Measurements from ENCODE around the gene KRTAP13-2. TPM values are rescaled to one million over a fixed set of nuclear protein-coding genes. Genes with fewer than 3 reads are reported as not detected.

Gene KRTAP13-2
- not detected for total RNA-seq

GRCh38 chr21:30372139-30372770, at the start of gene KRTAP13-2:
Gene KRTAP13-2 (minus strand): TSS chr21:30372271. CDS start chr21:30372213, 58 bp downstream.

GRCh38 chr21:30395731-30396130, 23.7 kb upstream of the KRTAP13-2 start, which contains the start of gene KRTAP13-1:
Gene KRTAP13-1 (plus strand): TSS chr21:30396031. CDS start chr21:30396087, 56 bp downstream.

GRCh38 chr21:30348506-30348905, 23.6 kb downstream of the KRTAP13-2 start, which contains the start of gene KRTAP23-1:
Gene KRTAP23-1 (minus strand): TSS chr21:30348606. CDS start chr21:30348606, 0 bp downstream.

GRCh38 chr21:30337276-30337744, 34.8 kb downstream of the KRTAP13-2 start, which contains the start of gene KRTAP27-1:
Gene KRTAP27-1 (minus strand): TSS chr21:30337694. CDS start chr21:30337668, 26 bp downstream.

Small RNA genes lying within 50 kb of the gene (small RNA-seq; reads per million reads assigned to genes)
- gene KRTAP23-1: not detected
- not detected for gene MIR4327

Other genes with a start within 250 kb of the KRTAP13-2 start
- not detected for gene CLDN17, start 205.5 kb downstream of the KRTAP13-2 start, total RNA-seq
- gene CLDN8, start 156.2 kb downstream of the KRTAP13-2 start, total RNA-seq: not detected
- not detected for gene KRTAP24-1, start 89.3 kb downstream of the KRTAP13-2 start, total RNA-seq
- not detected for gene KRTAP25-1, start 82.8 kb downstream of the KRTAP13-2 start, total RNA-seq
- not detected for gene KRTAP26-1, start 52.0 kb downstream of the KRTAP13-2 start, total RNA-seq
- gene KRTAP27-1, start 34.6 kb downstream of the KRTAP13-2 start, total RNA-seq: not detected
- gene KRTAP23-1, start 23.7 kb downstream of the KRTAP13-2 start, total RNA-seq: not detected
- not detected for gene KRTAP13-1, start 23.8 kb upstream of the KRTAP13-2 start, total RNA-seq
- gene KRTAP13-3, start 53.7 kb upstream of the KRTAP13-2 start, total RNA-seq: not detected
- gene KRTAP13-4, start 57.9 kb upstream of the KRTAP13-2 start, total RNA-seq: not detected
- gene KRTAP15-1, start 68.0 kb upstream of the KRTAP13-2 start, total RNA-seq: not detected
- not detected for gene KRTAP19-1, start 108.1 kb upstream of the KRTAP13-2 start, total RNA-seq
- not detected for gene KRTAP19-2, start 115.2 kb upstream of the KRTAP13-2 start, total RNA-seq
- not detected for gene KRTAP19-3, start 119.7 kb upstream of the KRTAP13-2 start, total RNA-seq
- not detected for gene KRTAP19-4, start 124.9 kb upstream of the KRTAP13-2 start, total RNA-seq
- gene KRTAP19-5, start 129.9 kb upstream of the KRTAP13-2 start, total RNA-seq: not detected
- not detected for gene KRTAP19-6, start 169.6 kb upstream of the KRTAP13-2 start, total RNA-seq
- gene KRTAP19-7, start 189.0 kb upstream of the KRTAP13-2 start, total RNA-seq: not detected
- not detected for gene KRTAP22-2, start 218.1 kb upstream of the KRTAP13-2 start, total RNA-seq
- gene KRTAP6-3, start 220.2 kb upstream of the KRTAP13-2 start, total RNA-seq: not detected
- not detected for gene KRTAP6-2, start 226.6 kb upstream of the KRTAP13-2 start, total RNA-seq
- not detected for gene KRTAP22-1, start 228.8 kb upstream of the KRTAP13-2 start, total RNA-seq
- not detected for gene KRTAP6-1, start 241.7 kb upstream of the KRTAP13-2 start, total RNA-seq
- gene KRTAP20-1, start 244.2 kb upstream of the KRTAP13-2 start, total RNA-seq: not detected
- gene KRTAP20-4, start 248.4 kb upstream of the KRTAP13-2 start, total RNA-seq: not detected

Data from diencephalon (tissue), 1 donor.